GM12878 (cell line): ENCODE results near the gene CYB5R2.

Experiments used
- HDAC6 ChIP-seq: fragments of 200-600 bp; sonication (generic); IDR thresholded peaks from one replicate; pipeline ENCODE4 v1.8.0; 2017; ENCODE audit warnings: antibody characterized with exemption; ENCODE audit not compliant: unreplicated experiment
- MYC ChIP-seq: IDR thresholded peaks from 2 replicates; pipeline ENCODE4 v1.6.1; 2011; ENCODE audit warnings: mild to moderate bottlenecking, low read length, moderate library complexity, inconsistent platforms; ENCODE audit not compliant: insufficient read depth, insufficient replicate concordance, insufficient read length, severe bottlenecking
- POLR2A ChIP-seq: IDR thresholded peaks from 2 replicates; pipeline ENCODE4 v1.6.1; 2011; ENCODE audit warnings: low read depth, mild to moderate bottlenecking, low read length
- RB1 ChIP-seq: fragments of 450-650 bp; formaldehyde crosslinking; IDR thresholded peaks from 2 replicates; pipeline ENCODE4 v1.6.1; 2017; ENCODE audit warnings: mild to moderate bottlenecking, borderline replicate concordance
- SPI1 ChIP-seq: IDR thresholded peaks from 2 replicates; pipeline ENCODE4 v1.6.1; 2011; ENCODE audit warnings: low read depth, mild to moderate bottlenecking, low read length, moderate library complexity, borderline replicate concordance; ENCODE audit not compliant: insufficient read depth
- TF ChIP-seq, protein P1 (sequence below), 3 experiments: IDR thresholded peaks in 2 of 3; conservative IDR thresholded peaks in 1 of 3; 2 replicates each; pipeline ENCODE4 v1.5.1; 2011; ENCODE audit warnings: low read depth in 3 of 3, low read length in 3 of 3, mild to moderate bottlenecking in 3 of 3, control low read depth in 2 of 3, moderate library complexity in 2 of 3, inconsistent platforms in 1 of 3, mixed read lengths in 1 of 3; ENCODE audit not compliant: control insufficient read depth in 2 of 3, insufficient read depth in 1 of 3; ENCODE audit errors: extremely low read depth in 1 of 3
- TF ChIP-seq, protein P2 (sequence below): IDR thresholded peaks from 2 replicates; pipeline ENCODE4 v1.6.1; 2012; ENCODE audit warnings: low read depth, low read length, improper control_type of control experiment
- TF ChIP-seq, protein P3 (sequence below): IDR thresholded peaks from 2 replicates; pipeline ENCODE4 v1.6.1; 2012; ENCODE audit warnings: mild to moderate bottlenecking, low read depth, low read length

DNA sequence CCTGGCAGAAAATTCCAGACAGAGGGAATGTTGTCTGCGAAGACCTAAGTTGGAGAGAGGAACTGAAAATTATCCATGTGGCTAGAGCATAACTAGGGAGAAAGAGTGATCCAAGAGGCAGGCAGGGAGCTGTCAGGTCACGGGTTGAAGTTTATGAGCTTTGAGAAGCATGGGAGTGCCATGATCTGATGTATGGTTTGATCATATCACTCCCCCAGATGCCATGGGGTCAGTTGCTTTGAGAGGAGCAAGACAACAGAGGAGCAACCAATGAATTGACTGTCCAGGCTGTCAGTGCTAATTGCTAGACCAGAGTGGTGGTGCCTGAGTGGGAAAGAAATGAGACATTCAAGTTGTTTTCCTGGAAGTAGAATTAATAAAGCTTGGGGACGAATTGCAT lies 54.0 kb downstream of the CYB5R2 start:
- no peak for TF ChIP-seq RB1
- TF ChIP-seq HDAC6 = no peak
- TF ChIP-seq POLR2A = no peak
- TF ChIP-seq, protein P1, sequence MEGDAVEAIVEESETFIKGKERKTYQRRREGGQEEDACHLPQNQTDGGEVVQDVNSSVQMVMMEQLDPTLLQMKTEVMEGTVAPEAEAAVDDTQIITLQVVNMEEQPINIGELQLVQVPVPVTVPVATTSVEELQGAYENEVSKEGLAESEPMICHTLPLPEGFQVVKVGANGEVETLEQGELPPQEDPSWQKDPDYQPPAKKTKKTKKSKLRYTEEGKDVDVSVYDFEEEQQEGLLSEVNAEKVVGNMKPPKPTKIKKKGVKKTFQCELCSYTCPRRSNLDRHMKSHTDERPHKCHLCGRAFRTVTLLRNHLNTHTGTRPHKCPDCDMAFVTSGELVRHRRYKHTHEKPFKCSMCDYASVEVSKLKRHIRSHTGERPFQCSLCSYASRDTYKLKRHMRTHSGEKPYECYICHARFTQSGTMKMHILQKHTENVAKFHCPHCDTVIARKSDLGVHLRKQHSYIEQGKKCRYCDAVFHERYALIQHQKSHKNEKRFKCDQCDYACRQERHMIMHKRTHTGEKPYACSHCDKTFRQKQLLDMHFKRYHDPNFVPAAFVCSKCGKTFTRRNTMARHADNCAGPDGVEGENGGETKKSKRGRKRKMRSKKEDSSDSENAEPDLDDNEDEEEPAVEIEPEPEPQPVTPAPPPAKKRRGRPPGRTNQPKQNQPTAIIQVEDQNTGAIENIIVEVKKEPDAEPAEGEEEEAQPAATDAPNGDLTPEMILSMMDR (IDR thresholded peaks at IDR 0.05 in 2 of 3, conservative IDR thresholded peaks at IDR 0.05 in 1 of 3; ENCODE audit: control insufficient read depth in 2 of 3, extremely low read depth in 1 of 3, insufficient read depth in 1 of 3, low read depth in 3 of 3, low read length in 3 of 3) = no peak
- TF ChIP-seq, protein P2, sequence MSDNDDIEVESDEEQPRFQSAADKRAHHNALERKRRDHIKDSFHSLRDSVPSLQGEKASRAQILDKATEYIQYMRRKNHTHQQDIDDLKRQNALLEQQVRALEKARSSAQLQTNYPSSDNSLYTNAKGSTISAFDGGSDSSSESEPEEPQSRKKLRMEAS = no peak
- no peak for TF ChIP-seq MYC
- no peak for TF ChIP-seq SPI1
- TF ChIP-seq, protein P3, sequence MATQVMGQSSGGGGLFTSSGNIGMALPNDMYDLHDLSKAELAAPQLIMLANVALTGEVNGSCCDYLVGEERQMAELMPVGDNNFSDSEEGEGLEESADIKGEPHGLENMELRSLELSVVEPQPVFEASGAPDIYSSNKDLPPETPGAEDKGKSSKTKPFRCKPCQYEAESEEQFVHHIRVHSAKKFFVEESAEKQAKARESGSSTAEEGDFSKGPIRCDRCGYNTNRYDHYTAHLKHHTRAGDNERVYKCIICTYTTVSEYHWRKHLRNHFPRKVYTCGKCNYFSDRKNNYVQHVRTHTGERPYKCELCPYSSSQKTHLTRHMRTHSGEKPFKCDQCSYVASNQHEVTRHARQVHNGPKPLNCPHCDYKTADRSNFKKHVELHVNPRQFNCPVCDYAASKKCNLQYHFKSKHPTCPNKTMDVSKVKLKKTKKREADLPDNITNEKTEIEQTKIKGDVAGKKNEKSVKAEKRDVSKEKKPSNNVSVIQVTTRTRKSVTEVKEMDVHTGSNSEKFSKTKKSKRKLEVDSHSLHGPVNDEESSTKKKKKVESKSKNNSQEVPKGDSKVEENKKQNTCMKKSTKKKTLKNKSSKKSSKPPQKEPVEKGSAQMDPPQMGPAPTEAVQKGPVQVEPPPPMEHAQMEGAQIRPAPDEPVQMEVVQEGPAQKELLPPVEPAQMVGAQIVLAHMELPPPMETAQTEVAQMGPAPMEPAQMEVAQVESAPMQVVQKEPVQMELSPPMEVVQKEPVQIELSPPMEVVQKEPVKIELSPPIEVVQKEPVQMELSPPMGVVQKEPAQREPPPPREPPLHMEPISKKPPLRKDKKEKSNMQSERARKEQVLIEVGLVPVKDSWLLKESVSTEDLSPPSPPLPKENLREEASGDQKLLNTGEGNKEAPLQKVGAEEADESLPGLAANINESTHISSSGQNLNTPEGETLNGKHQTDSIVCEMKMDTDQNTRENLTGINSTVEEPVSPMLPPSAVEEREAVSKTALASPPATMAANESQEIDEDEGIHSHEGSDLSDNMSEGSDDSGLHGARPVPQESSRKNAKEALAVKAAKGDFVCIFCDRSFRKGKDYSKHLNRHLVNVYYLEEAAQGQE = no peak
